ENCODE results near the gene NGB. TPM values are rescaled to one million over a fixed set of nuclear protein-coding genes. Genes with fewer than 3 reads are reported as not detected.
"Not testable (repeated sequence)": the region's sequence is repeated elsewhere in the genome, so short reads cannot be mapped to it uniquely, and the experiment has no call there.

The NGB gene
- total and polyA plus RNA-seq, 2 experiments from 2014 or later: 0.09 TPM; not detected in 1

- Histone ChIP-seq H3K9me3 (ENCODE audit: low read depth) (no peaks in the 10 kb centered on the region), H3K36me3 (peaks cover 38% of the 10 kb centered on the region), H3K27me3 (no peaks in the 10 kb centered on the region), H3K4me3 (no peak overlapping the region), H3K4me1 (ENCODE audit: low read depth) (no peaks in the 10 kb centered on the region), H3K27ac (no peak overlapping the region)
- no peak for DNase-seq (ENCODE audit: low read depth in 1 of 2, low spot score in 1 of 2)
- TF ChIP-seq CTCF (IDR thresholded peaks at IDR 0.05; ENCODE audit: low read depth, low read length): no peak
Measured at GRCh38 chr14:77281852-77282410, 10.9 kb upstream of the NGB start.

- peaks cover 29% of the 10 kb centered on the region for H3K36me3 ChIP-seq
- DNase-seq (ENCODE audit: low read depth in 1 of 2, low spot score in 1 of 2); H3K4me1 ChIP-seq (ENCODE audit: low read depth); H3K27ac ChIP-seq; H3K27me3 ChIP-seq; H3K4me3 ChIP-seq; H3K9me3 ChIP-seq (ENCODE audit: low read depth): not testable (repeated sequence)
Measured at GRCh38 chr14:77280921-77281320, 9.9 kb upstream of the NGB start.

DNA sequence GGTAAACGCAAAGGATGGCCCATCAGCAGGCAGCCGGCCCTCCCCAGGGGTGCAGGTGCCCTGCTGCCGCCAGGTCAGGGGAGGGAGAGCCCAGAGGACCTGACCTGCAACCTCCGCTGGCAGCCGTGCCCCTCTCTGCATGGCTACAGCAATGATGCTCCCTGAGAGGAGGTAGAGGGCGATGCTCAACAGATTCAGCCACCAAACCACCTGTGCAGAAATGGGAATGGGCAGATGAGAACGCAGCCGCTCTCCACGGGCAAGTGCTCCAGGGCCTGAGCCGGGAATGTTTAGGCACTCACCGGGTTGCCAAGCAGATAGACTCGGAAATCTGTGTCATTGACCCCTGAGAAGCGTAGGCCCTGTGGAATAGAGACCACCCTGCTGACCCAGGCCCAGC, 8.7 kb upstream of the NGB start:
- DNase-seq (ENCODE audit: low read depth in 1 of 2, low spot score in 1 of 2): no peak
- Histone ChIP-seq H3K4me1 (ENCODE audit: low read depth) (no peaks in the 10 kb centered on the region), H3K4me3 (no peak overlapping the region), H3K36me3 (peaks cover 18% of the 10 kb centered on the region), H3K27me3 (no peaks in the 10 kb centered on the region), H3K9me3 (ENCODE audit: low read depth) (no peaks in the 10 kb centered on the region), H3K27ac (no peak overlapping the region)
- TF ChIP-seq CTCF (IDR thresholded peaks at IDR 0.05; ENCODE audit: low read depth, low read length): no peak

DNA sequence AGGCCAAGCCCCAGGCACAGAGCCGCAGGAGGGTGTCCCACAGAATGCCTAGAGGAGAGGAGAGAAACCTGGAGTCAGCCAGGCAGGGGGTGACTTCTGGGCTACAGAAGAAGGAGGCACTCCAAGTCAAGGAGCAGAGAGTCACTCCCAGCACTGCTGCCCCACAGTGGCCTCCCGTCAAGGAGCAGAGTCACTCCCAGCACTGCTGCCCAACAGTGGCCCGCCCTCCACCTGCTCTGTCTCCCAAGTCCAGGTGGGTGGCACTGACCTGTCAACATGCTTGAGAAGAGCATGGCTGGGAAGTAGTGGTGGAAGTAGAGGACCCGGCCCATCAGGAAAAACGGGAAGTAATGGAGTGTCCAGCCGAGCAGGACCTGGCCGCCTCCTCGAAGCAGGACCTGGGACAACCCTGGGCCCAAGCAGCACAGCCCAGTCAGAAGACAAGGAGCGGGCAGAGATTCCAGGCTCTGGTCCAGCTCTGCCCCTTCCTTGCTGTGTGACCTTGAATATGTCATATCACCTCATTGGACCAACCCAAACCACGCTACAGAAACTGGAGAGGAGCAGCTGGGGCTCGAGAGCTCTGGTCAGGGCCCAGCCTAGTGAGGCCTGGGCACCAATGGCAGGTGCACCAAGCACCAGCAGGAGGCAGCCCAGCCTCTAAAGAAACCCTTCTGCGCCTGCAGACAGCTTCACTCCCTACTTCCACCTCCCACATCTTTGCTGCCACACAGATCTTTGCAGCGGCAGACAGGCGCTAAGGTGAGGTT, 7.6 kb upstream of the NGB start:
- no peak for DNase-seq (ENCODE audit: low read depth in 1 of 2, low spot score in 1 of 2)
- peaks cover under 1% of the 10 kb centered on the region for H3K27me3 ChIP-seq
- H3K4me1 ChIP-seq (ENCODE audit: low read depth): no peaks in the 10 kb centered on the region
- H3K27ac ChIP-seq: no peak overlapping the region
- no peaks in the 10 kb centered on the region for H3K9me3 ChIP-seq (ENCODE audit: low read depth)
- no peak overlapping the region for H3K4me3 ChIP-seq
- no peak for TF ChIP-seq CTCF (IDR thresholded peaks at IDR 0.05; ENCODE audit: low read depth, low read length)
- H3K36me3 ChIP-seq: peaks cover 12% of the 10 kb centered on the region

GRCh38 chr14:77276959-77277358, 6.0 kb upstream of the NGB start:
- Histone ChIP-seq H3K36me3 (no peaks in the 10 kb centered on the region), H3K27ac (no peak overlapping the region), H3K4me3 (no peak overlapping the region), H3K27me3 (peaks cover 16% of the 10 kb centered on the region), H3K9me3 (ENCODE audit: low read depth) (no peaks in the 10 kb centered on the region), H3K4me1 (ENCODE audit: low read depth) (no peaks in the 10 kb centered on the region)
- TF ChIP-seq CTCF (IDR thresholded peaks at IDR 0.05; ENCODE audit: low read depth, low read length): no peak
- DNase-seq (ENCODE audit: low read depth in 1 of 2, low spot score in 1 of 2): no peak

DNA sequence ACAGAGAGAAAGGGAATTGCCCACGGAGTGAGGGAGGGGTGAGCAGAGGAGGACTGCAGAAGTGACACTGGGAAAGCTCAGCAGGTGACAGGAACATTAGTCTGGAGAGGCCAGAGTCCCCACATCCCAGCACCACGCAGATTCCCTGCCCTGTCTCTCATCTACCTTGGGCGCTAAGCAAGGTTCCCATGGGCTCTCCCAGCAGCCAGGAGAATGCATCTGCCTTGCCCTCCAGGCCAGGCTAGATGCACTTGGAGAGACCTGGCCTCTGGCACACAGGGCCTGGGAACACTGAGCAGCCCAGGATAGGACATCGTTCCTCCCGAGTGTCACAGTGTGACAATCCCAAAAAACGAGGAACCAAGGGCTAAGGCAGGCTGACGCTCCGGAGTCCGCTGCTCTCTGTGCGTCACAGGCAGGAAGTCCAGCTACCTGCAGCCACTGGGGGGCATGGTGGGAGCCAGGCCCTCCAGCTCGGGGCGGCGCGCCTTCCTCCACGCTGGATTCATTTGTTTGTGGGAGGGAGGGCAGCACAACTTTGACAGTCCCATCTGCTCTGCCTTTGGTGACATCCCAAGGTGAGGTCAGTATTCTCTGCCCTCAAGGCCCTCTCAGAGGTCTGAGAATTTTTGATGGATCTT, 5.4 kb upstream of the NGB start:
- no peak for DNase-seq (ENCODE audit: low read depth in 1 of 2, low spot score in 1 of 2)
- no peak overlapping the region for H3K27ac ChIP-seq

More for the DNA sequence above, 5.4 kb upstream of the NGB start:
- H3K4me1 ChIP-seq (ENCODE audit: low read depth): no peaks in the 10 kb centered on the region
- TF ChIP-seq CTCF (IDR thresholded peaks at IDR 0.05; ENCODE audit: low read depth, low read length): no peak
- no peaks in the 10 kb centered on the region for H3K9me3 ChIP-seq (ENCODE audit: low read depth)
- H3K27me3 ChIP-seq: peaks cover 22% of the 10 kb centered on the region
- H3K36me3 ChIP-seq: no peaks in the 10 kb centered on the region
- H3K4me3 ChIP-seq: no peak overlapping the region
